ENCODE measurements around the gene SMC6. TPM values are rescaled to one million over a fixed set of nuclear protein-coding genes. Genes with fewer than 3 reads are reported as not detected.
A peak's percentile ranks its signal among the peaks of the same experiment; 100 is the strongest.

Gene SMC6
- total RNA-seq, 1 donor from 2014 or later, result 31.0 TPM

GRCh38 chr2:17688600-17688999 is 65.0 kb downstream of the SMC6 start:
- peaks cover 26% of the 10 kb centered on the region for H3K36me3 Mint-ChIP-seq (ENCODE audit: low read depth)
- H3K4me1 Mint-ChIP-seq (ENCODE audit: low read depth), result no peaks in the 10 kb centered on the region
- H3K4me3 Mint-ChIP-seq, result no peak overlapping the region
- H3K27me3 Mint-ChIP-seq (ENCODE audit: insufficient read depth), result no peaks in the 10 kb centered on the region
- peaks cover 4% of the 10 kb centered on the region for H3K9me3 Mint-ChIP-seq
- no peak overlapping the region for H3K27ac Mint-ChIP-seq
- no peak for DNase-seq (ENCODE audit: low spot score)
- intact Hi-C loops (cut with micrococcal nuclease), result no loop called here

- peaks cover 27% of the 10 kb centered on the region for H3K36me3 Mint-ChIP-seq (ENCODE audit: low read depth)
- no peak for DNase-seq (ENCODE audit: low spot score)
- intact Hi-C loops (cut with micrococcal nuclease), result no loop called here
- H3K4me3 Mint-ChIP-seq, result no peak overlapping the region
- H3K27me3 Mint-ChIP-seq (ENCODE audit: insufficient read depth), result no peaks in the 10 kb centered on the region
- H3K9me3 Mint-ChIP-seq, result no peaks in the 10 kb centered on the region
- H3K4me1 Mint-ChIP-seq (ENCODE audit: low read depth), result no peaks in the 10 kb centered on the region
- H3K27ac Mint-ChIP-seq, result no peak overlapping the region
Measured at GRCh38 chr2:17683981-17684380, 69.6 kb downstream of the SMC6 start.

- intact Hi-C loops (cut with micrococcal nuclease), result no loop called here
- H3K4me3 Mint-ChIP-seq, result no peak overlapping the region
- peaks cover 21% of the 10 kb centered on the region for H3K36me3 Mint-ChIP-seq (ENCODE audit: low read depth)
- no peaks in the 10 kb centered on the region for H3K27me3 Mint-ChIP-seq (ENCODE audit: insufficient read depth)
- no peak for DNase-seq (ENCODE audit: low spot score)
- H3K4me1 Mint-ChIP-seq (ENCODE audit: low read depth), result no peaks in the 10 kb centered on the region
- no peak overlapping the region for H3K27ac Mint-ChIP-seq
- H3K9me3 Mint-ChIP-seq, result no peaks in the 10 kb centered on the region
Measured at GRCh38 chr2:17682098-17682857, 71.3 kb downstream of the SMC6 start.

DNA sequence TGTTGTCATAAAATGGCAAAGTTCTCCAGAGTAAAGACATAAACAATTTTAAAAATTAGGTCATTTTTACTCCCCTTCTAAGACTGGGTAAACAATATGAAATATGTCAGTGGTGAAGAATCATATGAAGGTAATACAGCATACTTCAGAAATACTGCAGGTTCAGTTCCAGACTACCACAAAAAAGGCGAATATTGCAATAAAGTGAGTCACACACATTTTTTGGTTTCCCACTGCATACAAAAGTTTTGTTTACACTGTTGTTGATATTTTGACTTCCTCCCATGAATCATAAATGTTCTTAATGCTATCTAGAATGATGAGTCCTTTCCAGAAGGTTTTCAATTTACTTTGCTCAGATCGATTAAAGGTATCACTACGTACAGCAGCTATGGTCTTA is 73.5 kb downstream of the SMC6 start:
- DNase-seq (ENCODE audit: low spot score), result no peak
- no peaks in the 10 kb centered on the region for H3K9me3 Mint-ChIP-seq
- no peak overlapping the region for H3K4me3 Mint-ChIP-seq
- intact Hi-C loops (cut with micrococcal nuclease), result no loop called here
- H3K27me3 Mint-ChIP-seq (ENCODE audit: insufficient read depth), result no peaks in the 10 kb centered on the region
- peaks cover 25% of the 10 kb centered on the region for H3K36me3 Mint-ChIP-seq (ENCODE audit: low read depth)
- H3K4me1 Mint-ChIP-seq (ENCODE audit: low read depth), result no peaks in the 10 kb centered on the region
- no peak overlapping the region for H3K27ac Mint-ChIP-seq

DNA sequence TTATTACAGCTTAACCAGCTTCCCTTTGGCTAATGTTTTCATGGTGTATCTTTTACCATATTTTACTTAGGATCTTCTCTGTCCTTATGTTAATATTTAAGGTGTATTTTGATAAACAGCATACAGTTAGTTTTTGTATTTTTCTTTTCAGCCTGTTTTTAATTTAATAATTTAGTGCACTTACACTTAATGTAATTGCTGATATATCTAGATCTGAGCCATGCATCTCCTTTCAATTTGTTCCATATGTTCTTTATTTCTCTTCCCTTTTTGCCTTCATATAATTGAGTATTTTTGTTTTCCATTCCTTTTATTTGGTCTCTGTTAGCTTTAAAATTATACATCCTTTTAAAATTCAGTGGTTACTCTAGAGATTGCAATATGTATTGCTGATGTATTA is 78.8 kb downstream of the SMC6 start:
- H3K36me3 Mint-ChIP-seq (ENCODE audit: low read depth), result peaks cover 17% of the 10 kb centered on the region

GRCh38 chr2:17672583-17673317 is 80.9 kb downstream of the SMC6 start:
- H3K27ac Mint-ChIP-seq, result no peak overlapping the region
- no peaks in the 10 kb centered on the region for H3K9me3 Mint-ChIP-seq
- DNase-seq (ENCODE audit: low spot score), result no peak
- no peak overlapping the region for H3K4me3 Mint-ChIP-seq
- H3K27me3 Mint-ChIP-seq (ENCODE audit: insufficient read depth), result no peaks in the 10 kb centered on the region
- H3K36me3 Mint-ChIP-seq (ENCODE audit: low read depth), result peaks cover 24% of the 10 kb centered on the region
- H3K4me1 Mint-ChIP-seq (ENCODE audit: low read depth), result no peaks in the 10 kb centered on the region
- intact Hi-C loops (cut with micrococcal nuclease), result loop anchor here (5.0 kb wide), 1 partner anchor 200 kb away; no protein-coding TSS in a partner anchor

More for the DNA sequence above, 78.8 kb downstream of the SMC6 start:
- Mint-ChIP-seq H3K4me3 (no peak overlapping the region), H3K4me1 (ENCODE audit: low read depth) (no peaks in the 10 kb centered on the region), H3K9me3 (no peaks in the 10 kb centered on the region), H3K27ac (no peak overlapping the region), H3K27me3 (ENCODE audit: insufficient read depth) (no peaks in the 10 kb centered on the region)
- DNase-seq (ENCODE audit: low spot score), result no peak
- intact Hi-C loops (cut with micrococcal nuclease), result loop anchor here (5.0 kb wide), 1 partner anchor 203 kb away; no protein-coding TSS in a partner anchor

DNA sequence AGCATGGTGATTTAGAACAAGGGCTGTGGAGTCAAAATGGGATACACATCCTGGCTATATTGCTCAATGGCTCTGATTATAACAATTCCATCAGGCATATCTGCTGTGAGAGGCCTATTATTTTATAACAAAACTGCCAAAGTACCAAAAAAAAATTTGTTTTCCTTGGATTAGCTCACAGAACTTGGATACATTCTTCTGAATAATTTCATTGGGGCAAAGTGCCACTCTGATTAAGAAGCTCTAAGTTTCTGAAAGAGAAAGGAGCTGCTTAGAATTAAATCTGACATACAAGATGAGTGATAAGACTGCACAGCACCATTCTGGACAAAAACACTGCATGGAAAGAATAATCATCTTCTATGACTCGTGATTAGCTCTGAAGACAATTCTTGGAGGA is 85.7 kb downstream of the SMC6 start:
- H3K4me3 Mint-ChIP-seq, result no peak overlapping the region
- no peak overlapping the region for H3K27ac Mint-ChIP-seq
- no peaks in the 10 kb centered on the region for H3K9me3 Mint-ChIP-seq
- DNase-seq (ENCODE audit: low spot score), result no peak
- no peaks in the 10 kb centered on the region for H3K4me1 Mint-ChIP-seq (ENCODE audit: low read depth)
- H3K36me3 Mint-ChIP-seq (ENCODE audit: low read depth), result peaks cover 18% of the 10 kb centered on the region
- intact Hi-C loops (cut with micrococcal nuclease), result no loop called here
- H3K27me3 Mint-ChIP-seq (ENCODE audit: insufficient read depth), result no peaks in the 10 kb centered on the region

GRCh38 chr2:17664534-17664933 is 89.1 kb downstream of the SMC6 start:
- DNase-seq (ENCODE audit: low spot score), result no peak
- H3K9me3 Mint-ChIP-seq, result no peaks in the 10 kb centered on the region
- intact Hi-C loops (cut with micrococcal nuclease), result no loop called here
- no peaks in the 10 kb centered on the region for H3K27me3 Mint-ChIP-seq (ENCODE audit: insufficient read depth)
- H3K36me3 Mint-ChIP-seq (ENCODE audit: low read depth), result peaks cover 26% of the 10 kb centered on the region
- H3K27ac Mint-ChIP-seq, result no peak overlapping the region
- H3K4me3 Mint-ChIP-seq, result no peak overlapping the region
- peaks cover 4% of the 10 kb centered on the region for H3K4me1 Mint-ChIP-seq (ENCODE audit: low read depth)

DNA sequence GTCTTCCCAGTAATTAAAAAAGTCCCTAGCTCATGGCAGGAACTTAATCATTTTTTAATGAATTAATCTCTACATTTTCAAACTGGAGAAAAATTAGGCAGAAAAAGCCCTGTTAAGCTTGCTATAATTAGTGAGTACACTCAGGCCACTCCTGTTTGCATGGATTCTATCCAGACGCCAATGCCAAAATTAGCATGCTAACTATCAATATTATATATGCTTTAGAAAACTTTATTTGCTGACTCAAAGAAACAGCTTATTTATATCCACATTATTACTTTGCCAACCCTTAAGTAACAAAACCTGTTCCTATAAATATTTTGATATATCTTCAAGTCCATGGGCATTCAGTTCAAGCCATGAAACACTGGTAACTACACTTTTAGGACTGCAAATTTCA is 90.9 kb downstream of the SMC6 start:
- intact Hi-C loops (cut with micrococcal nuclease), result no loop called here
- Mint-ChIP-seq H3K4me3 (no peak overlapping the region), H3K36me3 (ENCODE audit: low read depth) (peaks cover 20% of the 10 kb centered on the region), H3K4me1 (ENCODE audit: low read depth) (peaks cover 18% of the 10 kb centered on the region), H3K27ac (no peak overlapping the region), H3K27me3 (ENCODE audit: insufficient read depth) (no peaks in the 10 kb centered on the region), H3K9me3 (no peaks in the 10 kb centered on the region)
- no peak for DNase-seq (ENCODE audit: low spot score)

GRCh38 chr2:17661460-17661859 is 92.2 kb downstream of the SMC6 start:
- H3K27me3 Mint-ChIP-seq (ENCODE audit: insufficient read depth), result no peaks in the 10 kb centered on the region
- peaks cover 20% of the 10 kb centered on the region for H3K36me3 Mint-ChIP-seq (ENCODE audit: low read depth)
- H3K27ac Mint-ChIP-seq, result no peak overlapping the region
- DNase-seq (ENCODE audit: low spot score), result no peak
- no peak overlapping the region for H3K4me3 Mint-ChIP-seq
- intact Hi-C loops (cut with micrococcal nuclease), result no loop called here
- no peaks in the 10 kb centered on the region for H3K9me3 Mint-ChIP-seq
- H3K4me1 Mint-ChIP-seq (ENCODE audit: low read depth), result peaks cover 18% of the 10 kb centered on the region

- no peak overlapping the region for H3K4me3 Mint-ChIP-seq
- DNase-seq (ENCODE audit: low spot score), result no peak
- H3K27ac Mint-ChIP-seq, result no peak overlapping the region
- intact Hi-C loops (cut with micrococcal nuclease), result no loop called here
- H3K27me3 Mint-ChIP-seq (ENCODE audit: insufficient read depth), result no peaks in the 10 kb centered on the region
- peaks cover 18% of the 10 kb centered on the region for H3K4me1 Mint-ChIP-seq (ENCODE audit: low read depth)
- peaks cover 19% of the 10 kb centered on the region for H3K36me3 Mint-ChIP-seq (ENCODE audit: low read depth)
- no peaks in the 10 kb centered on the region for H3K9me3 Mint-ChIP-seq
Measured at GRCh38 chr2:17660219-17660618, 93.4 kb downstream of the SMC6 start.

DNA sequence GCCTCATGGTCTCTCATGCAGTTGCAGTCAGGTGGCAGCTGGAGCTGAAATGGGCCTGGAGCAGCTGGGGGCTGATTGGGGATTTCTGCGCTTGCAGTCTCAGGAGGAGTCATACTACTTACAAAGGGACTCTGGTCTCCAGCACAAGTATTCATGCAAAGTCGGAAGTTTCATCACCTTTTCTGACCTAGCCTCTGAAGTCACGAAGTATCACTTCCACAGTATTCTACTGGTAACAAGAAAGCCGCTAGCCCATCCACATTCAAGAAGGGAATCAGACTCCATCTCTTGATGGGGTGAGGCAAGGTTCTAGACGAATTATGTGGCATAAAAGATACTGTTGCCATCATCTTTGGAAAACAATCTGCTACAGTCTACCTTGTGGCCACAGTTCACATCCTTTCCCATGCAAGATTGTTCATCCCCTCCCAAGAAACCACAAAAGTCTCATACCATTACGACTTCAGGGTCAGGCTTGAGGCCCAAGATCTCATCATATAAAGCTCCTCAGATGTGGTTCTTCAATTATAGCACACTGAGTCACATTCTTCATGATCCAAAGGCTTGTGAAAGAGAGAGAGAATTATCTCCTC is 95.3 kb downstream of the SMC6 start:
- H3K4me3 Mint-ChIP-seq, result no peak overlapping the region

GRCh38 chr2:17657759-17658158 is 95.9 kb downstream of the SMC6 start:
- Mint-ChIP-seq H3K27me3 (ENCODE audit: insufficient read depth) (no peaks in the 10 kb centered on the region), H3K36me3 (ENCODE audit: low read depth) (peaks cover 16% of the 10 kb centered on the region), H3K27ac (no peak overlapping the region), H3K4me1 (ENCODE audit: low read depth) (peaks cover 18% of the 10 kb centered on the region), H3K4me3 (no peak overlapping the region), H3K9me3 (no peaks in the 10 kb centered on the region)
- DNase-seq (ENCODE audit: low spot score), result no peak
- intact Hi-C loops (cut with micrococcal nuclease), result loop anchor here (1.0 kb wide), 1 partner anchor 11 kb away; no protein-coding TSS in a partner anchor

More for the DNA sequence above, 95.3 kb downstream of the SMC6 start:
- Mint-ChIP-seq H3K27ac (peak overlapping the region; percentile 20), H3K27me3 (ENCODE audit: insufficient read depth) (no peaks in the 10 kb centered on the region), H3K36me3 (ENCODE audit: low read depth) (peaks cover 19% of the 10 kb centered on the region), H3K4me1 (ENCODE audit: low read depth) (peaks cover 18% of the 10 kb centered on the region), H3K9me3 (no peaks in the 10 kb centered on the region)
- intact Hi-C loops (cut with micrococcal nuclease), result loop anchor here (1.0 kb wide), 1 partner anchor 12 kb away; no protein-coding TSS in a partner anchor
- no peak for DNase-seq (ENCODE audit: low spot score)

Measured in activated T-helper 1 cell treated with anti-CD3 and anti-CD28 coated beads, Interleukin-12 subunit alpha, Interleukin-12 subunit beta, Interleukin-2, Interleukin-4 antibody, amounts not matched to agents 30 ng/mL and 10 ng/mL and 1 ng/mL, durations not matched to agents 14 hours and 24 hours and 36 hours (primary cell).